ENCODE data around the gene CDK19.

GRCh38 chr6:110597761-110598160 is 217.5 kb downstream of the CDK19 start:
- no peak for TF ChIP-seq CTCF (conservative IDR thresholded peaks at IDR 0.05)
- no peak for TF ChIP-seq EZH2 (IDR thresholded peaks at IDR 0.05; ENCODE audit: low read depth)

All from PC-9 (cell line).